ENCODE results near the gene RACGAP1. TPM values are rescaled to one million over a fixed set of nuclear protein-coding genes. Genes with fewer than 3 reads are reported as not detected.
A peak's percentile ranks its signal among the peaks of the same experiment; 100 is the strongest.

The RACGAP1 gene
- polyA plus RNA-seq, 12 donors, result 17.4 to 36.4 (median 28.5) TPM; not detected in 1

DNA sequence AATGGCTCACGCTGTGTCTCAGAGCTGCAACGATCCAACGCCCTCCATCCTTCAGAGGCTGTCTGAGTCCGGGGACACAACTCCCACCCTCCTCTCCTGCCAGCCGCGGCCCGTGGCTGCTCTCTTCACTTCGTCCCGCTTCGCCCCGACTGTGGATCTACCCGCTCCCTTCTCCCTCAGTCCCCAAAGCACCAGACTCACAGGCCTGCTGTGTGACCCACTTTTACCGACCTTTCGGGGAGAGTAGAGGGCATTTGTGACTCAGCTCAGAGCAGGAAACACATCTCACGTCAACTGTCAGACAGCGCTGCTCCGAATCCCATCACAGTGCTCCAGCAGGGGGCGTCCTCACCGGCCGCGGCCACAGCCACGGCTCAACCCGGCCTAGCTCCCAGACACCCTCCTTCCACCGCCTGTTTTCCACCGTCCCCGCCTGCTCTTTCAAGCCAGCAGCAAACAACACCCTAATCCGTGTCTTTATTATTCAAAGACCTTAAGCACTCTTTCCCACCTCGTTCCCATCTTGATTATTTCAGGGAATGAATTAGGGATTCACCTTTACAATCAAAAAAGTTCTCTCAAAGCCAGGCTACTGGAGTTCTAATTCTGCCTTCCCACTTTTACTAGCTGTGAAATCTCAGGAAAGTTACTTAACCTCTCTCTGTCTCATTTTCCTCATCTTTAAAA is 79.8 kb downstream of the RACGAP1 start:
- peak; percentile 85 for DNase-seq

DNA sequence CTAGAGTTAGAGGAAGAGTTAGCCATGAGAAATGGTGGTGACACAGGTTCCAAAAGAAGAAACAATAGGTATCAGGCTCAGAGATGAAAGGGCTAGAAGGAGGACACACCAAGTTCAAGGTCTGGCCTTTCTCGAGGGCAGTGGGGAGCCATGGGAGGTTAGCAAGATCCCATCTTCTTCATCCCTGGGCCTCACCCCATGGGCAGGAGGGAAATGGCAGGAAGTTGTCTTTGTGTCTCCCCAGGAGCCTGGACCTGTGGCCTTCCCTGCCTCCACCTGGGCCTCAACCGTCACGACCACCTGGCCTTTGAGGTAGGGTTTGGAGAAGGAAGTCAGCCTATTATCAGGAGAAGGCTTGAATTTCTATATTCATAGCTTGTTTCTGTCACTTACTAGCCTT is 80.6 kb downstream of the RACGAP1 start:
- DNase-seq, result no peak

DNA sequence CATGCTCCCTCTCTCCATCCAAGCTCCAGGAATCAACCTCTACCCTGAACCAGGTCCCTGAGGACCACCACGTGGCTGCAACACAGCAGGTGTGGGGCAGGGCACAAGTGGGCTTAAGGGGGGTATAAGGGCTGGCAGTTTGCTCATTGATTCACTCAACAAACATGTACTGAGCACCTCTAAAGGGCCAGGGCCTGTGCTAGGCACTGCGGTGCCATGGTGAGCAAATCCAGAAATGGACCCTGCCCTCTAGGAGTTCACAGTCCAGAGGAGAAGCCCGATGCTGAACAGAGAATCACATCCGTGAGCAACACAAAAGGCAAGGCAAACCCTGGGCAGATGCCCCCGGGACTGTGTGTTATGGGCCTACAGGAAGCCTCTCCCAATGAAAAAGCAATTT is 81.2 kb downstream of the RACGAP1 start:
- no peak for DNase-seq

DNA sequence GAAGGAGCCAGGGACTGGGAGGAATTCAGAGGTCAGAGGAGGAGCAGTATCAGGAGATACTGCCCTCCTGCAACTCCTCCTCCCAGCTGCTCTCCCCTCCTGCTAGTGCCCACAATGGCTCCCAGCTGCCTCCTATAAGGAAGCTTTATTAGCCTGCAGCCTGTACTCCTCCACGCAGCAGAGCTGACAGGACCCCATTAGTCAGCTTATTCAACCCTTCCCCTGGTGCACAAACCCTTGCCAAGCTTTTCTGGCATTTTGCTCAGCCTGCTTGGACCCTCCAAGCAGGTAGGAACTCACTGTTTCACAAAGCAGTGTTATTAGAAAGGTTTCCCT is 81.7 kb downstream of the RACGAP1 start:
- DNase-seq, result no peak

DNA sequence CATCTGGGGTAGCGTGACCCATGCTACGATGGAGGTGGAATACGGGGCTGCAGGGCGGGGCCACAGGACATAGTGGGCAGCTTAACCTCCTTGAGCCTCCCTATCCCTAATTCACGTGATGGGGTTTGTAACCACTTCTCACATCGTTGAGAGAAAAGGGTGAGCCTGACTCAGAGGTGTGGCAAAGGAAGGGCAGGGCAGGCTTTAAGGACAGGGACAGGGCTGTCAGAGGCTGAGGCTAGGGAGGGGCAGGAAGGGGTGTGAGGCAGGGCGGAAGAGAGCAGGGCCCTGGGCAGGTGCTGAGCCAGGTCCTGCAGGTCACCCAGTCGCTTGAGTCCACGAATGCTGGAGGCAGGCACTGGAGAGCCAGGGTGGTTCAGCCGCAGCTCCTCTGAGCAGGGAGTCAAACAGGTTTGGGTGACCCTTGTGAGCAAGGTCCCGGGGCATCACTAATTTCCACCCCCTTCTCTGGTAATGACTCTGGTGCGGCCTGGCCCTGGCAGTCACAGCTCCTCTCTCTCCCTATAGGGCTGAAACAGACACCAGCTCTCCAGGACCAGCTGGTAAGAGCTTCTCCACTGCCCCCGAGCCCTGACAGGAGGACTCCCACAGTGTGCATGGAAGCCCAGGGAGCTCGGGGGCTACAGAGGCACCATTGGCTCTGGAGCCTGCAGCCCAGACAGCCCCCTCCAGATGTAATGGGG is 82.2 kb downstream of the RACGAP1 start:
- no peak for DNase-seq

DNA sequence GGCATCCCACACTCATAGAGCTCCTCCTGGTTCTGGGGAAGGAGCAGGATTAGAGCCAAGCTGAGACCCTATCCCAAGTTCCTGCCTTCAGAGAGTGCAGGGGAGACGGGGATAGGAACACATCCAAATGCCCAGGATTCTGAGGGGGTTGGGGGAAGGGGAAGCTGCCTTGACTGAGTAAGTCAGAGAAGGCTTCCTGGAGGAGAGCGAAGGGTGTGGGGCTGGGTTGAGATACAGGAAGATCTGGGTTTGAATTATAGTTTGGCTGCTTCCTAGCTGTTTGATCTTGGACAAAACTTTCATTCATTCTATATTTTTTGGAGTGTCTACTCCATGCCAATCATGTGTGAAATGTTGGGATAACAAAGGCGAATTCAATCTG is 82.8 kb downstream of the RACGAP1 start:
- no peak for DNase-seq

DNA sequence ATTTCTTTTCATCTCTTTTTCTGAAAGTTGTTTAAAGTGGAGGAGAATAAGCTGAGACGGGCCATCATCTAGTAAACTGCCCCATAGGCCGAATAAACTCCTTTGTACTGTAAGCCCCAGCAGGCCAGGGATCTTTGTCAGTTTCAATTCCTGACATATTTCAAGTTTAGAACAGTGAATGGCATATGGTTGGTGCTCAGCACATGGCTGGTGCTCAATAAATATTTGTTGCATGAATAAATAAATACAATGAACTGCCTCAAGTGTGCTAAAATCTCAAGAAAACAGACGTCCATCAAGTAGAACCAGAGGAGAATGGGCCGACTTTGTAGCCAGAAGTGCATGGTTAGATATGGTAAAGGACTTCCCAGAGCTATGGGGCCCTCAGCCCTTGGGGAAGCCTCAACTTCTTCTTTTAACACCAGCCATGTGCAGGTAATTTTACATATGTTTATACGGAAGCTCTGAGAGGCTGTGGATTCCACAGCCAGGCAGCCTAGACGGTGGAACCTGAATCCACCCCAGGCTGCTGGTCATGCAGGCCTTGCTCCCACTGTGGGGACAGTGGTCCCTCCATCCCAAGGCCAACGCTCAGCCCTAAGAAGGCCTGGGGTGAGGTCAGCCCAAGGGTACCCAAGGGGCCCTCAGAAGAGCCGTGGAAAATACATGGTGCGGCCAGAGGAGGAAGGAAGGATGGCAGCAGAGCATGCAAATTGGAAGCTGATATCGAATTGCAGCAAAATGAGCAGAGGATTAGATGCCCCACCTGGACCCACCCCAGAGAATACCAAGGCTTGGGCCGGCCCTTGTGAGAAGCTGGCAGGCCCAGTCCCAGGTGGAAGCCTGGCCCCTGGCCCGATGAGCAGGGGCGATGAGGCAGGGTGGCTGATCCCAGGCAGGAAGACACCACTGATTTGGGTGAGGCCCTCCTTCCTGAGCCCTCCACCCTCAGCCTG is 83.5 kb downstream of the RACGAP1 start:
- DNase-seq, result no peak

DNA sequence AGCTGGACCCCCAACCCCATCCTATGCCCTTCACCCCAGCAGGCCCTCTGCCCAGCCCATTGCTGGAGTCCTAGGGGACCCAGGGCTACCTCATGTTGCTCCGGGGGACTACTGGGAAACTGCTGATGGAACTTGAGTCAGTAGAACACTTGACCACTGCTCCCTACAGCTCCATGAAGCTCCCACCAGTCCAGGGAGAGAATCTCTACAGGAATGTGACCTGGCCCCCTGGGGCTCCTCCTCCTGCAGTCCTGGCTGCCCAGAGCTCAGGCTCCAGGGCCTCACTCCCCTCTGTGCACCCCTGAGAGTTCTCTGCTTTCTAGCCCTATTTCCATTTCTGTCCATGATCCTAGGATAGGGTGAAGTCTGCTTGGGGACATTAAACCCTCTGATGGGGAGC is 85.6 kb downstream of the RACGAP1 start:
- DNase-seq, result no peak

DNA sequence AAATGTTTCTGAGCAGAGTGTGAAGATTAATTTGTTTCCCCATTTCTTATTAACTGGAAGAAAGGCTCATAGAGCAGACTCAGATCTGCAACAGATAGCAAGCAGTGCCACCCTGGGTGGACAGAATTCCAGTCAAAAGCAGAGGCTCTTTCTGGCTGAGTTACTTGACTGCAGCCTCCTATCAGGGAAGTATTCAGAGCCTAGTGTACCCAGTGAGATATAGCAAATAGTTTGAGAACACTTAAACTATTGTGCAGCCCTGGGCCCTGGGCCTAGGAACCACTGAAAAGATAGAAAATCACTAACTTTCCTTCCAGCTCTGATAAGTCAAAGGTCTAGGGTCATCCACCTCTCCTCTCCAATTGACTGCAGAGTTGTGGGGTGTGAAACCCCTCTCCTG is 86.0 kb downstream of the RACGAP1 start:
- DNase-seq, result no peak

Other genes starting within 250 kb of the RACGAP1 start
- gene NCKAP5L, start 197.1 kb downstream of the RACGAP1 start, polyA plus RNA-seq (ENCODE audit: insufficient read length in 12 of 12), result 10 to 100 TPM in 11 of 12 donors, not detected in 1; 22.5 to 51.4 (median 30.0) TPM
- 1 to 10 TPM in 11 of 12 donors, not detected in 1; 3.5 to 6.3 (median 5.2) TPM for gene BCDIN3D, start 182.4 kb downstream of the RACGAP1 start, polyA plus RNA-seq (ENCODE audit: insufficient read length in 12 of 12)
- gene FAIM2, start 121.6 kb downstream of the RACGAP1 start, polyA plus RNA-seq (ENCODE audit: insufficient read length in 12 of 12), result 10 to 100 TPM in 1 of 12 donors, 1 to 10 TPM in 10, not detected in 1; 7.4 to 10.6 (median 8.7) TPM
- under 1 TPM in 5 of 12 donors, not detected in 7; 0.05 to 0.40 (median 0.16) TPM for gene AQP2, start 74.8 kb downstream of the RACGAP1 start, polyA plus RNA-seq (ENCODE audit: insufficient read length in 12 of 12)
- gene AQP5, start 63.6 kb downstream of the RACGAP1 start, polyA plus RNA-seq (ENCODE audit: insufficient read length in 12 of 12), result under 1 TPM in 10 of 12 donors, not detected in 2; 0.33 to 0.93 (median 0.55) TPM
- under 1 TPM in 9 of 12 donors, not detected in 3; 0.07 to 0.26 (median 0.14) TPM for gene AQP6, start 52.5 kb downstream of the RACGAP1 start, polyA plus RNA-seq (ENCODE audit: insufficient read length in 12 of 12)
- gene ASIC1, start 32.1 kb upstream of the RACGAP1 start, polyA plus RNA-seq (ENCODE audit: insufficient read length in 12 of 12), result 10 to 100 TPM in 8 of 12 donors, 1 to 10 TPM in 3, not detected in 1; 8.1 to 15.0 (median 10.7) TPM
- 10 to 100 TPM in 11 of 12 donors, not detected in 1; 45.4 to 88.5 (median 56.3) TPM for gene SMARCD1, start 59.8 kb upstream of the RACGAP1 start, polyA plus RNA-seq (ENCODE audit: insufficient read length in 12 of 12)
- gene GPD1, start 78.5 kb upstream of the RACGAP1 start, polyA plus RNA-seq (ENCODE audit: insufficient read length in 12 of 12), result 10 to 100 TPM in 11 of 12 donors, not detected in 1; 13.8 to 82.5 (median 54.2) TPM
- gene COX14, start 86.7 kb upstream of the RACGAP1 start, polyA plus RNA-seq (ENCODE audit: insufficient read length in 12 of 12), result 10 to 100 TPM in 10 of 12 donors, not detected in 2; 20.9 to 46.7 (median 38.2) TPM
- 10 to 100 TPM in 11 of 12 donors, not detected in 1; 32.7 to 70.9 (median 43.5) TPM for gene CERS5, start 141.9 kb upstream of the RACGAP1 start, polyA plus RNA-seq (ENCODE audit: insufficient read length in 12 of 12)

Measured in muscle of arm (tissue), 12 donors.